PC-9 (cell line): ENCODE measurements around the gene METTL6. TPM values are rescaled to one million over a fixed set of nuclear protein-coding genes. Genes with fewer than 3 reads are reported as not detected.

Experiments
- BruUV-seq: library from RNA; stranded (reverse); fragments of 400-500 nt; replicated peaks from 2 replicates; lab custom pipeline; 2021; lab: Mats Ljungman, UMichigan
- CTCF ChIA-PET: fragments of 300-600 bp; sonication (Branson Sonifier 250); formaldehyde crosslinking; loops from one replicate; lab custom pipeline; 2022; ENCODE audit warnings: antibody characterized with exemption; lab: Charles Lee
- POLR2A ChIA-PET: fragments of 300-600 bp; sonication (Branson Sonifier 250); formaldehyde crosslinking; loops from one replicate; lab custom pipeline; 2022; ENCODE audit warnings: antibody characterized with exemption; ENCODE audit not compliant: unreplicated experiment; lab: Charles Lee
- DNase-seq, 2 experiments: peaks; one replicate each; pipeline versions ENCODE4 v3.0.0 to v3.0.0-alpha.2; 2015 to 2022; ENCODE audit warnings: mixed read lengths in 1 of 2
- H2AFZ ChIP-seq: fragments of 200-600 bp; sonication (generic); 2 replicates; pipeline ENCODE4 v1.8.1; 2017; ENCODE audit warnings: antibody characterized with exemption
- H3F3A ChIP-seq: fragments of 200-600 bp; sonication (generic); 2 replicates; pipeline ENCODE4 v1.8.1; 2017; ENCODE audit warnings: antibody characterized with exemption, mild to moderate bottlenecking, low read depth; ENCODE audit not compliant: insufficient read depth
- H3K27ac ChIP-seq: fragments of 200-600 bp; sonication (generic); 2 replicates; pipeline ENCODE4 v1.6.1; 2016; ENCODE audit warnings: mixed run types
- H3K27me3 ChIP-seq: fragments of 200-600 bp; sonication (generic); 2 replicates; pipeline ENCODE4 v1.6.1; 2016; ENCODE audit warnings: low read depth, mixed run types; ENCODE audit not compliant: insufficient read depth
- H3K36me3 ChIP-seq: fragments of 200-600 bp; sonication (generic); 2 replicates; pipeline ENCODE4 v1.6.1; 2016; ENCODE audit warnings: low read depth, mixed run types
- H3K4me1 ChIP-seq: fragments of 200-600 bp; sonication (generic); replicated peaks from 2 replicates; pipeline ENCODE4 v1.6.1; 2016; ENCODE audit warnings: mixed run types; ENCODE audit not compliant: insufficient read depth
- H3K4me2 ChIP-seq: fragments of 200-600 bp; sonication (generic); 2 replicates; pipeline ENCODE4 v1.6.1; 2017; ENCODE audit warnings: mixed run types
- H3K4me3 ChIP-seq: fragments of 200-600 bp; sonication (generic); 2 replicates; pipeline ENCODE4 v1.6.1; 2016; ENCODE audit warnings: mixed run types
- H3K79me2 ChIP-seq: fragments of 200-600 bp; sonication (generic); 2 replicates; pipeline ENCODE4 v1.6.1; 2017; ENCODE audit warnings: low read depth, mixed run types
- H3K9me2 ChIP-seq: fragments of 200-600 bp; sonication (generic); 2 replicates; pipeline ENCODE4 v1.8.1; 2017; ENCODE audit warnings: mild to moderate bottlenecking; ENCODE audit not compliant: insufficient read depth
- H3K9me3 ChIP-seq: fragments of 200-600 bp; sonication (generic); 2 replicates; pipeline ENCODE4 v1.8.1; 2016; ENCODE audit warnings: low read depth; ENCODE audit not compliant: insufficient read depth
- H4K20me1 ChIP-seq: fragments of 200-600 bp; sonication (generic); 2 replicates; pipeline ENCODE4 v1.8.1; 2017; ENCODE audit not compliant: insufficient read depth
- CTCF ChIP-seq: fragments of 200-600 bp; sonication (generic); conservative IDR thresholded peaks from 2 replicates; pipeline ENCODE4 v1.6.1; 2017; ENCODE audit warnings: mixed run types, antibody characterized with exemption, mild to moderate bottlenecking, moderate library complexity
- EZH2 ChIP-seq: fragments of 200-600 bp; sonication (generic); IDR thresholded peaks from 2 replicates; pipeline ENCODE4 v1.8.0; 2017; ENCODE audit warnings: antibody characterized with exemption, low read depth
- intact Hi-C: fragments of 100-400 bp; cut with micrococcal nuclease; formaldehyde crosslinking; loops from one replicate; pipeline ENCODE4 v1.10.0; 2022; ENCODE audit not compliant: unreplicated experiment
- total RNA-seq: library from RNA; stranded (reverse); gene quantifications from 2 replicates; pipeline ENCODE4 v1.2.3, GENCODE V29; 2021

METTL6 gene
- total RNA-seq, 1 experiment from 2014 or later = 17.2 TPM

DNA sequence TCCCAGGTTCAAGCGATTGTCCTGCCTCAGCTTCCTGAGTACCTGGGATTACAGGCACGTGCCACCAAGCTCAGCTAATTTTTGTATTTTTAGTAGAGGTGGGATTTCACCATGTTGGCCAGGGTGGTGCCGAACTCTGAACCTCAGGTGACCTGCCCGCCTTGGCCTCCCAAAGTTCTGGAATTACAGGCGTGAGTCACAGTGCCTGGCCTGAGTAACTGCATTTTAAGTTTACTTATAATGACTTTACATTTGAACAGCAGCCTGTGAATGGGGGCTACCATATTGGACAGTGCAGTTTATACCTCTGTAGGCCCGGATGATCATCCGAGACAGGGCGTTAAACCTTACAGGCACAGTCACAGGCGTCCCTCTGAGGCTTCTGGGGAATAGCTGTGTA is 24.8 kb upstream of the METTL6 start:
- Histone ChIP-seq H3K9me2 (no peaks in the 10 kb centered on the region), H3K9me3 (no peaks in the 10 kb centered on the region), H2AFZ (no peak overlapping the region), H3K27ac (no peak overlapping the region), H3K79me2 (no peaks in the 10 kb centered on the region), H3K27me3 (no peaks in the 10 kb centered on the region), H3K4me3 (no peak overlapping the region), H3K36me3 (no peaks in the 10 kb centered on the region), H3K4me2 (no peak overlapping the region), H4K20me1 (no peaks in the 10 kb centered on the region), H3F3A (no peaks in the 10 kb centered on the region), H3K4me1 (no peaks in the 10 kb centered on the region)
- no peak for TF ChIP-seq EZH2
- no peak for TF ChIP-seq CTCF
- no TSS peak for BruUV-seq
- DNase-seq = no peak
- ChIA-PET CTCF (no interaction called here), POLR2A (no interaction called here)
- intact Hi-C loops = no loop called here

DNA sequence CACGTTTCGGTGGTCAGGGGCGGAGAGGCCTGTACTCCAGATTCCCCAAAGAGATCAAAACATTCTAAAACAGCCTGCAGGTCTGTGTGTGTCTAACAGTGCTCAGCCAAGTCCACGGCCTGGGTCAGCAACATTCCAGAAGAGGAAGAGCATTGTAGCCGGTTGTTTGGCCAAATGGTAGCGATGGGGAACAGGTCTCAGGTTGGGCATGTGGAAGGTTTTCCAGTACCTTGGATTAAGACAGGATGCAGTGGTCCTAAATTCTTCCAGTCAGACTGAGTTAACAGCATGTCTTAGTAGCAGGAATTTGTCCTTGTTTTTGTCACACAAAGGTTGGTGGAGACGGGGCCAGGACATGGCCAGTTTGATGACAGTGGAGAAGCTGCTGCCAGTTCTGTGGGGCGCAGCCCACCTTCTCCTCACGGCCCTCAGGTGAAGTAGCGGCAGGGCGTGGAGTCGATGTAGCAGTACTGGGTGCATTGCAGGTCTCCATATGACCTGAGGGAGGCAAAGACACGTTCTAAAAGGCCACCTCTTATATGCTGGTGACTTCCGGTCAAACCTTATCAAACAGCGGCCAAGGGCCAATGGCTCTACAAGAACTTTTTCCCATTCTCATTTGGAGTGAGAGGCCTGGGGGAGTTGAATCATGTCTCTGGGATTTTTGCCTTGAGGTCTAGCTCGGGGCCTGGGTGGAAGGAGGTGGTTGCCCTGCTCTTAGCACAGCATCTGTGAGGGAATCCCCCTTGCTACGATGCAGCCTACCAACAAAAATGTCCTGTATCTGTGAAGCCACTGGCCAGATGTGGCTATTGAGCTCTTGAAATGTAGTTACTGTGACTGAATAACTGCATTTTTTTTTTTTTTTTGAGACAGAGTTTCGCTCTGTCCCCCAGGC is 24.1 kb upstream of the METTL6 start:
- H3K9me3 ChIP-seq = no peaks in the 10 kb centered on the region
- CTCF ChIA-PET = no interaction called here
- H3K9me2 ChIP-seq = no peaks in the 10 kb centered on the region
- H3K27me3 ChIP-seq = no peaks in the 10 kb centered on the region
- no peaks in the 10 kb centered on the region for H4K20me1 ChIP-seq
- intact Hi-C loops = no loop called here
- no peak overlapping the region for H3K4me3 ChIP-seq
- BruUV-seq = no TSS peak
- TF ChIP-seq CTCF = no peak
- TF ChIP-seq EZH2 = no peak
- no peaks in the 10 kb centered on the region for H3F3A ChIP-seq
- no peak overlapping the region for H2AFZ ChIP-seq
- no peaks in the 10 kb centered on the region for H3K79me2 ChIP-seq
- H3K4me2 ChIP-seq = no peak overlapping the region
- no peaks in the 10 kb centered on the region for H3K4me1 ChIP-seq
- POLR2A ChIA-PET = no interaction called here
- no peak overlapping the region for H3K27ac ChIP-seq
- DNase-seq = no peak
- H3K36me3 ChIP-seq = no peaks in the 10 kb centered on the region

DNA sequence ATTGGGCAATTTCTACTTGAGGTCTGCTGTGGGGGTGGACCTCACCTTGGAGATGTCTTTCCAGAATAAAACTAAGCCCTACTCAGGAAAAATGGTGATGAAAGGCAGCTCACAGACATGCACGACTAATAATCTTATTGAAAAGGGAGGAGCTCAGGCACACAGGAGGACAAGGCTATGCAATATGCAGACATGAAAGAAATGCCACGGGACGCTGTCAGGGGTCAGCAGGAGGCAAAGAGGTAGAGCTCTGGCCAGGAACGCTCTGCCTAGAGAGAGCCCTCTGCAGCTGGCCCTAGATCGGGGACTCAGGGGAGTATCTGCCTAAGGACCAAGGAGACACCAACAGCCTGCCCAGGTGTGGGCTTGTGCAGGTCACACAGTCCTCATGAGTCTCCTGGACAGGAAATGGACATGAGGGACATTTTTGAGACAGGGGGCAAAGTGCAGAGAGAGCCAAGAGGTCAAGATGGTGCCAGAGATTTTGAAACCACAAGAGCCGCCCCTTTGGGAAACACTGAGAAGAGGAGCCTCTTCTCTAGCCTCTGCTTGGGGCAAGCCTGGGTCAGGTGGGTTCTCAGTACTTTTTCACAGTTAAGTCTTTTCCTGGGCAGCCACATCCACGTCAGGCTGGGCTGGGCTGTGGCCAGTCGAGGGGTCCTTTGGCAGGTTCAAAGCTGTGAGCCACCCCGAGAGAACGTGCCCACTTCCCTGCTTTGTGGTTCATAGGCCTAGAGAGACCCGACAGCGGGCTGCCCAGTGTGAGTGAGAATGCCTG is 23.3 kb upstream of the METTL6 start:
- Histone ChIP-seq H3K4me3 (no peak overlapping the region), H3K4me1 (no peaks in the 10 kb centered on the region), H2AFZ (no peak overlapping the region), H3K27ac (no peak overlapping the region), H3K79me2 (no peaks in the 10 kb centered on the region), H3K27me3 (no peaks in the 10 kb centered on the region), H3K36me3 (no peaks in the 10 kb centered on the region), H4K20me1 (no peaks in the 10 kb centered on the region), H3F3A (no peaks in the 10 kb centered on the region), H3K4me2 (no peak overlapping the region), H3K9me3 (no peaks in the 10 kb centered on the region), H3K9me2 (no peaks in the 10 kb centered on the region)
- no TSS peak for BruUV-seq
- intact Hi-C loops = no loop called here
- TF ChIP-seq EZH2 (no peak), CTCF (no peak)
- DNase-seq = no peak
- POLR2A ChIA-PET = no interaction called here
- CTCF ChIA-PET = no interaction called here
